GM12878 (cell line): ENCODE data around the gene HAUS7. TPM values are rescaled to one million over a fixed set of nuclear protein-coding genes. Genes with fewer than 3 reads are reported as not detected.

ENCODE experiments used
- ATAC-seq: fragments of 200-7000 bp; cut with Tn5 transposase; 3 replicates; pipeline ENCODE4 v1.9.1; 2020; ENCODE audit warnings: mild to moderate bottlenecking, moderate library complexity
- BruUV-seq: library from RNA; stranded (reverse); fragments of 400-500 nt; replicated peaks from 2 replicates; lab custom pipeline; 2021; lab: Mats Ljungman, UMichigan
- CTCF ChIA-PET: fragments of 300-600 bp; sonication (Branson Sonifier 250); formaldehyde crosslinking; extraction: SDS; loops from one replicate; lab custom pipeline; 2021; ENCODE audit warnings: inconsistent platforms; lab: Yijun Ruan, JAX
- POLR2A ChIA-PET: fragments of 350-600 bp; formaldehyde crosslinking; extraction: SDS; loops from one replicate; lab custom pipeline; 2021; ENCODE audit warnings: inconsistent platforms; lab: Charles Lee
- RAD21 ChIA-PET: fragments of 300-600 bp; sonication (Branson Sonifier 250); formaldehyde crosslinking; loops from one replicate; lab custom pipeline; 2023; ENCODE audit warnings: antibody characterized with exemption; ENCODE audit not compliant: unreplicated experiment; lab: Charles Lee
- SMC1A ChIA-PET: fragments of 300-600 bp; sonication (Branson Sonifier 250); formaldehyde crosslinking; loops from one replicate; lab custom pipeline; 2023; ENCODE audit not compliant: unreplicated experiment, uncharacterized antibody; lab: Charles Lee
- DNase-seq: peaks from one replicate; pipeline ENCODE4 v3.0.0-alpha.2; 2011; ENCODE audit warnings: low read depth, low spot score
- FAIRE-seq: peaks from 3 replicates; lab custom pipeline; 2011; peaks lifted over from hg19 to GRCh38; lab: Jason Lieb, UNC
- H2AFZ ChIP-seq: 2 replicates; pipeline ENCODE4 v1.6.0; 2011; ENCODE audit warnings: low read depth, low read length, control low read depth; ENCODE audit not compliant: control insufficient read depth
- H3K27ac ChIP-seq: 2 replicates; pipeline ENCODE4 v1.5.1; 2011; ENCODE audit warnings: control low read depth; ENCODE audit not compliant: control insufficient read depth, insufficient read depth
- H3K27me3 ChIP-seq, 2 experiments: replicated peaks in 1 of 2; 2 replicates each; pipeline versions ENCODE4 v1.6.0 to v1.6.1; 2011; ENCODE audit warnings: low read length in 1 of 2; ENCODE audit not compliant: control insufficient read depth in 2 of 2, insufficient read depth in 2 of 2
- H3K36me3 ChIP-seq, 2 experiments: 2 replicates each; pipeline ENCODE4 v1.5.1; 2011; ENCODE audit warnings: low read length in 1 of 2; ENCODE audit not compliant: control insufficient read depth in 2 of 2, insufficient read depth in 2 of 2
- H3K4me1 ChIP-seq: 2 replicates; pipeline ENCODE4 v1.6.1; 2011; ENCODE audit warnings: mild to moderate bottlenecking, low read length, moderate library complexity, mixed read lengths; ENCODE audit not compliant: control insufficient read depth, insufficient read depth
- H3K4me2 ChIP-seq: 2 replicates; pipeline ENCODE4 v1.6.0; 2011; ENCODE audit warnings: control low read depth; ENCODE audit not compliant: control insufficient read depth, insufficient read depth
- H3K4me3 ChIP-seq: fragments of 200-600 bp; sonication (generic); 2 replicates; pipeline ENCODE4 v1.5.1; 2016
- H3K79me2 ChIP-seq: 2 replicates; pipeline ENCODE4 v1.6.0; 2011; ENCODE audit warnings: low read length; ENCODE audit not compliant: control insufficient read depth, insufficient read depth
- H3K9ac ChIP-seq: 2 replicates; pipeline ENCODE4 v1.8.0; 2011; ENCODE audit warnings: low read length, control low read depth, mixed read lengths; ENCODE audit not compliant: control insufficient read depth, insufficient read depth
- H3K9me3 ChIP-seq: replicated peaks from 3 replicates; pipeline ENCODE4 v1.5.1; 2011; ENCODE audit warnings: mild to moderate bottlenecking, low read length; ENCODE audit not compliant: control insufficient read depth, insufficient read depth
- H4K20me1 ChIP-seq: 2 replicates; pipeline ENCODE4 v1.6.0; 2011; ENCODE audit not compliant: control insufficient read depth, insufficient read depth
- HDAC6 ChIP-seq: fragments of 200-600 bp; sonication (generic); IDR thresholded peaks from one replicate; pipeline ENCODE4 v1.8.0; 2017; ENCODE audit warnings: antibody characterized with exemption; ENCODE audit not compliant: unreplicated experiment
- MTA3 ChIP-seq: IDR thresholded peaks from 2 replicates; pipeline ENCODE4 v1.6.1; 2012; ENCODE audit warnings: low read length, inconsistent platforms, borderline replicate concordance
- MYB ChIP-seq: fragments of 150-350 bp; IDR thresholded peaks from 2 replicates; pipeline ENCODE4 v1.6.1; 2014; ENCODE audit warnings: mild to moderate bottlenecking, low read depth, low read length, borderline replicate concordance
- PAX8 ChIP-seq: fragments of 450-650 bp; IDR thresholded peaks from 2 replicates; pipeline ENCODE4 v1.6.1; 2017; ENCODE audit warnings: mild to moderate bottlenecking, moderate library complexity
- PKNOX1 ChIP-seq: fragments of 450-650 bp; IDR thresholded peaks from 2 replicates; pipeline ENCODE4 v1.6.1; 2016; ENCODE audit warnings: mild to moderate bottlenecking
- SPI1 ChIP-seq: IDR thresholded peaks from 2 replicates; pipeline ENCODE4 v1.6.1; 2011; ENCODE audit warnings: low read depth, mild to moderate bottlenecking, low read length, moderate library complexity, borderline replicate concordance; ENCODE audit not compliant: insufficient read depth
- TCF3 ChIP-seq: IDR thresholded peaks from 2 replicates; pipeline ENCODE4 v1.6.1; 2012; ENCODE audit warnings: low read depth, mild to moderate bottlenecking, low read length, borderline replicate concordance; ENCODE audit not compliant: insufficient read depth
- WGBS: methylation state at CpG from one replicate; pipeline ENCODE4 v1.1.6; 2016; ENCODE audit warnings: low lambda C conversion rate; ENCODE audit not compliant: insufficient replicate concordance, insufficient coverage; ENCODE audit errors: missing lambda C conversion rate; 5-methylcytosine and 5-hydroxymethylcytosine counted together
- in situ Hi-C: fragments of 300-500 bp; cut with MboI; formaldehyde crosslinking; loops from 9 replicates; pipeline ENCODE4 v1.14.3; 2018; ENCODE audit warnings: mixed read lengths
- intact Hi-C: fragments of 100-400 bp; cut with micrococcal nuclease; formaldehyde crosslinking; loops from one replicate; pipeline ENCODE4 v1.14.2; 2022; ENCODE audit not compliant: unreplicated experiment
- polyA plus RNA-seq, 11 experiments: library from polyadenylated mRNA; depleted of rRNA in 4 of 11; unstranded in 6 of 11; stranded (reverse) in 5 of 11; fragments of >200 nt; fragmentation: Nextera tagmentation in 4 of 11; fragmentation: Illumina TruSeq in 1 of 11; extraction: Ambion mirVana in 4 of 11; extraction: Trizol in 1 of 11; gene quantifications; 1 replicate in 1 of 11; 2 replicates in 10 of 11; pipeline versions ENCODE4 v1.2.1 to v1.2.3, GENCODE V29; 2011 to 2016; ENCODE audit warnings: inconsistent platforms in 2 of 11, missing spikeins in 2 of 11, low read depth in 1 of 11
- total RNA-seq, 4 experiments: library from RNA; depleted of rRNA in 3 of 4; stranded (reverse); fragments of >200 nt in 3 of 4; fragmentation: Illumina TruSeq in 1 of 4; extraction: Trizol in 1 of 4; gene quantifications; 2 replicates each; pipeline versions ENCODE4 v1.2.1 to v1.2.3, GENCODE V29; 2013 to 2021
- TF ChIP-seq, protein P1 (sequence below): IDR thresholded peaks from 2 replicates; pipeline ENCODE4 v1.6.1; 2012; ENCODE audit warnings: low read depth, low read length, improper control_type of control experiment
- TF ChIP-seq, protein P2 (sequence below): fragments of 450-650 bp; IDR thresholded peaks from 2 replicates; pipeline ENCODE4 v1.6.1; 2017; ENCODE audit warnings: low read depth, mild to moderate bottlenecking, moderate library complexity
- TF ChIP-seq, protein P3 (sequence below): fragments of 450-650 bp; IDR thresholded peaks from 2 replicates; pipeline ENCODE4 v1.6.1; 2017; ENCODE audit warnings: borderline replicate concordance

HAUS7 gene
- total and polyA plus RNA-seq, 10 of the 15 experiments (the other 5 are each of a cell fraction or from before 2014, with no cell fraction given) = 6.7 to 63.3 (median 24.1) TPM

GRCh38 chrX:153493085-153493484, 22.7 kb upstream of the HAUS7 start:
- POLR2A ChIA-PET = no interaction called here
- Histone ChIP-seq H2AFZ (no peak overlapping the region), H3K36me3 (no peaks in the 10 kb centered on the region), H3K4me3 (no peak overlapping the region), H3K4me1 (no peaks in the 10 kb centered on the region), H3K79me2 (no peaks in the 10 kb centered on the region), H3K27me3 (no peaks in the 10 kb centered on the region), H4K20me1 (no peaks in the 10 kb centered on the region), H3K27ac (no peak overlapping the region), H3K4me2 (no peak overlapping the region), H3K9me3 (no peaks in the 10 kb centered on the region; the same call in 2 of the 3 replicates), H3K9ac (no peak overlapping the region)
- intact Hi-C loops = no loop called here
- CTCF ChIA-PET = no interaction called here
- in situ Hi-C loops = no loop called here
- RAD21 ChIA-PET = no interaction called here
- no TSS peak for BruUV-seq
- TF ChIP-seq MYB (no peak), MTA3 (no peak)
- ATAC-seq (no peak), FAIRE-seq (no peak), DNase-seq (no peak)
- 39% methylated on average over 11 of the region's 11 CpGs for WGBS
- SMC1A ChIA-PET = no interaction called here

DNA sequence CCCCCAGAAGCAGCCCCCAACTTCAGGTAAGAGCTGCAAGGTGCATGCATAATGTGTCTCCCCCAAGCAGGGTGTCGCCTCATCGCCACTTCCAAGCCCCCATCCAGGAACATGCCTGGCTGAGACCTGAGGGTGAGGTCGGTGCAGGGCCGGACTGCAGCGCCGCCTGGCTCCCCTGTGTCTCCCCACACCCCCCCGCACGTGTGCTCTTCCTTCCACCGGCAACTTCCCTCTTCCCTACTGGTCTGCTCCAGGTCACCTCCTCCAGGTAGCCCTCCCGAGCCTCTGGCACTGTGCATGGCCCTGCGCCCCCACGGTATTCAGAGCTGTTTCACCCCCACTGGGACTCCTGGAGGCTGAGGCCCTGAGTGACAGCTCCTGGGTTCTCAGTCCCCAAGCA, 22.2 kb upstream of the HAUS7 start:
- TF ChIP-seq PKNOX1 = no peak
- TF ChIP-seq PAX8 = no peak
- TF ChIP-seq, protein P1, sequence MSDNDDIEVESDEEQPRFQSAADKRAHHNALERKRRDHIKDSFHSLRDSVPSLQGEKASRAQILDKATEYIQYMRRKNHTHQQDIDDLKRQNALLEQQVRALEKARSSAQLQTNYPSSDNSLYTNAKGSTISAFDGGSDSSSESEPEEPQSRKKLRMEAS = no peak
- no peak for TF ChIP-seq SPI1
- no peak for TF ChIP-seq HDAC6
- TF ChIP-seq, protein P2, sequence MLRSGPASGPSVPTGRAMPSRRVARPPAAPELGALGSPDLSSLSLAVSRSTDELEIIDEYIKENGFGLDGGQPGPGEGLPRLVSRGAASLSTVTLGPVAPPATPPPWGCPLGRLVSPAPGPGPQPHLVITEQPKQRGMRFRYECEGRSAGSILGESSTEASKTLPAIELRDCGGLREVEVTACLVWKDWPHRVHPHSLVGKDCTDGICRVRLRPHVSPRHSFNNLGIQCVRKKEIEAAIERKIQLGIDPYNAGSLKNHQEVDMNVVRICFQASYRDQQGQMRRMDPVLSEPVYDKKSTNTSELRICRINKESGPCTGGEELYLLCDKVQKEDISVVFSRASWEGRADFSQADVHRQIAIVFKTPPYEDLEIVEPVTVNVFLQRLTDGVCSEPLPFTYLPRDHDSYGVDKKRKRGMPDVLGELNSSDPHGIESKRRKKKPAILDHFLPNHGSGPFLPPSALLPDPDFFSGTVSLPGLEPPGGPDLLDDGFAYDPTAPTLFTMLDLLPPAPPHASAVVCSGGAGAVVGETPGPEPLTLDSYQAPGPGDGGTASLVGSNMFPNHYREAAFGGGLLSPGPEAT = no peak
- TF ChIP-seq TCF3 = no peak
- no peak for TF ChIP-seq MTA3
- TF ChIP-seq, protein P3, sequence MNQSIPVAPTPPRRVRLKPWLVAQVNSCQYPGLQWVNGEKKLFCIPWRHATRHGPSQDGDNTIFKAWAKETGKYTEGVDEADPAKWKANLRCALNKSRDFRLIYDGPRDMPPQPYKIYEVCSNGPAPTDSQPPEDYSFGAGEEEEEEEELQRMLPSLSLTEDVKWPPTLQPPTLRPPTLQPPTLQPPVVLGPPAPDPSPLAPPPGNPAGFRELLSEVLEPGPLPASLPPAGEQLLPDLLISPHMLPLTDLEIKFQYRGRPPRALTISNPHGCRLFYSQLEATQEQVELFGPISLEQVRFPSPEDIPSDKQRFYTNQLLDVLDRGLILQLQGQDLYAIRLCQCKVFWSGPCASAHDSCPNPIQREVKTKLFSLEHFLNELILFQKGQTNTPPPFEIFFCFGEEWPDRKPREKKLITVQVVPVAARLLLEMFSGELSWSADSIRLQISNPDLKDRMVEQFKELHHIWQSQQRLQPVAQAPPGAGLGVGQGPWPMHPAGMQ = no peak
- no peak for FAIRE-seq
- CTCF ChIA-PET = interaction anchor here (1.1 kb wide), 1 partner anchor 15 kb away, joined by 3 read pairs; no protein-coding TSS in a partner anchor

More for the DNA sequence above, 22.2 kb upstream of the HAUS7 start:
- intact Hi-C loops = no loop called here
- 56% methylated on average over 12 of the region's 12 CpGs for WGBS
- Histone ChIP-seq H3K4me2 (no peak overlapping the region), H3K27ac (no peak overlapping the region), H3K4me1 (no peaks in the 10 kb centered on the region), H3K36me3 (no peaks in the 10 kb centered on the region), H3K9me3 (no peaks in the 10 kb centered on the region; the same call in 2 of the 3 replicates), H4K20me1 (no peaks in the 10 kb centered on the region), H3K9ac (no peak overlapping the region), H3K27me3 (no peaks in the 10 kb centered on the region), H2AFZ (no peak overlapping the region), H3K79me2 (no peaks in the 10 kb centered on the region), H3K4me3 (no peak overlapping the region)
- DNase-seq = no peak
- in situ Hi-C loops = no loop called here
- no peak for ATAC-seq
- ChIA-PET POLR2A (no interaction called here), RAD21 (no interaction called here), SMC1A (no interaction called here)
- no TSS peak for BruUV-seq
